Activated CD4-positive, alpha-beta memory T cell treated with anti-CD3 and anti-CD28 coated beads, Interleukin-2, amount 10 ng/mL, durations not matched to agents 7 days and 5 days (primary cell): ENCODE measurements around the gene AP2B1. TPM values are rescaled to one million over a fixed set of nuclear protein-coding genes. Genes with fewer than 3 reads are reported as not detected.
A peak's percentile ranks its signal among the peaks of the same experiment; 100 is the strongest.

Source experiments
- CTCF ChIA-PET: fragments of 350-600 bp; sonication (Branson Sonifier 250); formaldehyde crosslinking; loops from one replicate; lab custom pipeline; 2021; ENCODE audit warnings: antibody characterized with exemption, inconsistent platforms; lab: Charles Lee
- POLR2A ChIA-PET: fragments of 350-600 bp; sonication (Branson Sonifier 250); formaldehyde crosslinking; loops from one replicate; lab custom pipeline; 2021; ENCODE audit warnings: antibody characterized with exemption; lab: Charles Lee
- DNase-seq: peaks from one replicate; pipeline ENCODE4 v3.0.0-alpha.2; 2020
- H3K27ac Mint-ChIP-seq: one replicate; pipeline ENCODE4 v1.8.0; 2021; ENCODE audit warnings: mild to moderate bottlenecking, mixed read lengths
- H3K27me3 Mint-ChIP-seq: one replicate; pipeline ENCODE4 v1.8.0; 2021; ENCODE audit warnings: mixed read lengths
- H3K36me3 Mint-ChIP-seq: one replicate; pipeline ENCODE4 v1.8.0; 2021; ENCODE audit warnings: low read depth, mixed read lengths
- H3K4me1 Mint-ChIP-seq: one replicate; pipeline ENCODE4 v1.8.0; 2021; ENCODE audit warnings: mixed read lengths
- H3K4me3 Mint-ChIP-seq: one replicate; pipeline ENCODE4 v1.8.0; 2021; ENCODE audit warnings: mild to moderate bottlenecking, mixed read lengths
- H3K9me3 Mint-ChIP-seq: one replicate; pipeline ENCODE4 v1.8.0; 2021; ENCODE audit warnings: mixed read lengths
- total RNA-seq, 2 experiments: library from RNA; stranded (reverse); gene quantifications; one replicate each; pipeline ENCODE4 v1.2.3, GENCODE V29; 2021

AP2B1 gene
- total RNA-seq, 2 experiments from 2014 or later: 196 to 203 TPM

DNA sequence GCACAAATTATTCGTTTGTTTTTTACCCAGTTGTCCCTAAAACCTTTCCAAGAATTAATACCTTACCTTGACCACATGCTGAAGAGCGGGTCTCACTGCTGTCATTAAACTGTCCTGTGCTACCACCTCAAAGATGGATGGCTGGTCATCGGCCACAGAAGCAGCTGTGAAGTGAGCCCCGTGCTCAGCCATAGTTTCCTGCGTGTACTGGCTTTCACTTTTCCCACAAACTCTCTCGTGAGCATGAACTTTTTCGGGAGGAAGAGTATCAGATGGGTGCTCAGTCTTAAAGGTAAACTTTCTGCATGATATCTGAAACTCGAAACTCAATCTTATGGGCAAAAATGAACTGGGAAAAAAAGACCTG, 9.3 kb upstream of the AP2B1 start:
- peaks cover 12% of the 10 kb centered on the region for H3K36me3 Mint-ChIP-seq
- ChIA-PET POLR2A (interaction anchor here (0.7 to 6.3 kb wide), 21 partner anchors 10 to 514 kb away, joined by 3 to 166 read pairs (median 8); partner anchors contain the start of genes AP2B1, RFFL, SLFN11 and SLFN12L), CTCF (interaction anchor here (0.6 to 2.4 kb wide), 9 partner anchors 7 to 246 kb away, joined by 3 to 13 read pairs (median 6); partner anchors contain the start of genes AP2B1, SLFN14 and TAF15)
- H3K4me3 Mint-ChIP-seq: peak overlapping the region; percentile 94
- H3K9me3 Mint-ChIP-seq: no peaks in the 10 kb centered on the region
- DNase-seq: no peak
- H3K4me1 Mint-ChIP-seq: peaks cover 29% of the 10 kb centered on the region
- H3K27ac Mint-ChIP-seq: peak overlapping the region; percentile 94
- H3K27me3 Mint-ChIP-seq: no peaks in the 10 kb centered on the region

DNA sequence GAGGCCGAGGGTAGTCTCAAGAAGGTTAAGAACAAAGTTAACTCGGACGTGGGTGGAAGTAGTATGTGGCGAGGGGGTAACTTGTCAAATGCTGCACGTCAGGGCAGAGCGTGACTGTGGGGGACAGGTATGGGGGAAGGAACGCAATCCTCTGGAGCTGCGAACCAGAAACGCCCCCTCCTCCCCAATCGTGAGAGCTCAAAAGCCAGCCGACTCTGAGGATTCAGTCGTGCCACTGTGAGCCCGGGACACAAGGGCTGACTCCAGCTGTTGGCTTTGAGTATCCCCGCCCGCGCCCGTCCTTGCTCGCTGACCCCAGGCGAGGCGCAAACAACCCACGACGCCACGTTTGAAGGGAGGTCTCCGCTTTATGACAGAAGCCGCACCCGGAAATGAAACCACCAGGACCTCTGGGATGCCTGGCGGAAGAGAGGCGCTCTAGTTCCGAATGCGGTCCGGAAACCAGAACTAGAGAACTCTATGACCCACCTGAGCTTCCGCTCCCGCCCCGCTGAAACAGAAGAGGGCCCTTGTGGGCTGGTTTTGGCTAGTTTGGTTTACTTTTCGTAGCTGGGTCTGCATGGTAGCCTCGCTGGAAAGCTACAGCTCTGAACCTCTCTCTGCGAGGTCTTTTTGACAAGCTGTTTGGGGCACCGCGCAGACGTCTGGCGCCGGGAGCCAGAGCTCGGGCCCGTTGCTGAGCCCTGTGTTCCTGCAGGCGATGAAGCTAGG, 8.8 kb upstream of the AP2B1 start, which contains the start of gene PEX12:
PEX12 (minus strand) TSS at position 375 of the 732 bp plus-strand sequence. CDS start 550 bp downstream, outside the sequence.
- H3K4me1 Mint-ChIP-seq: peaks cover 29% of the 10 kb centered on the region
- peak within 1 kb of the TSS; percentile 94 for H3K27ac Mint-ChIP-seq
- DNase-seq: peak; percentile 91
- ChIA-PET CTCF (interaction anchor here (0.8 to 2.4 kb wide), 14 partner anchors 8 to 230 kb away, joined by 3 to 13 read pairs (median 5); partner anchors contain the start of genes AP2B1, SLFN12L, SLFN14 and TAF15), POLR2A (interaction anchor here (0.7 to 6.3 kb wide), 30 partner anchors 10 to 556 kb away, joined by 3 to 166 read pairs (median 5); partner anchors contain the start of genes AP2B1, NLE1, RAD51D and RFFL)
- peak within 1 kb of the TSS; percentile 94 for H3K4me3 Mint-ChIP-seq
- peaks cover 12% of the 10 kb centered on the region for H3K36me3 Mint-ChIP-seq
- H3K27me3 Mint-ChIP-seq: peaks cover under 1% of the 10 kb centered on the region
- H3K9me3 Mint-ChIP-seq: no peaks in the 10 kb centered on the region

DNA sequence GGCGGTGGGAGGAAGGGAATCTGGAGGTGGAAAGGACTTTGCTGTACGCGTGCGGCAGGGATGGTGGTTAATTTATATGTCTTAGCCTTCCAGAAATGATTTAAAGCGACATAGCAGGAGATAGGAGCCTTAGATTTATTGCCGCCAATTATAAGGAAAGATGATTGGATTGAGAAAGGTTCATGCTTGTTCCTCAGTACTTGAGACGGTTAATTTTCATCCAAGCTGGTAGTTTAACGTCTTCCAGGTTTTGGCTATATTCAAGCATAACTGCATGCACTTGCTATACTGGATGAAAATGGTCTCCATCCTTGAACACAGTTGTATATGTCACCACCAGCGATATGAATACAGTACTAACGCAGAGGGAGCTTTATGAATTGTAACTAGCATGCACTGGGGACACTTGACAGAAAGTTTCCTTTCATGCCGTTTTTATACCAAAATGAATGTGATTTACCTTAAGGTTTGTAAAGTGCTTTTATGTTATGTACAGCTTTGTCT, 8.1 kb upstream of the AP2B1 start:
- peaks cover 12% of the 10 kb centered on the region for H3K36me3 Mint-ChIP-seq
- POLR2A ChIA-PET: interaction anchor here (0.8 to 6.3 kb wide), 26 partner anchors 10 to 557 kb away, joined by 3 to 166 read pairs (median 5); partner anchors contain the start of genes AP2B1, NLE1, RAD51D and SLFN11
- peak overlapping the region; percentile 94 for H3K27ac Mint-ChIP-seq
- peaks cover 29% of the 10 kb centered on the region for H3K4me1 Mint-ChIP-seq
- H3K9me3 Mint-ChIP-seq: no peaks in the 10 kb centered on the region
- CTCF ChIA-PET: interaction anchor here (0.8 to 2.4 kb wide), 13 partner anchors 8 to 230 kb away, joined by 3 to 13 read pairs (median 5); partner anchors contain the start of genes AP2B1, SLFN12L, SLFN14 and TAF15
- peaks cover 4% of the 10 kb centered on the region for H3K27me3 Mint-ChIP-seq
- peak overlapping the region; percentile 94 for H3K4me3 Mint-ChIP-seq
- no peak for DNase-seq

DNA sequence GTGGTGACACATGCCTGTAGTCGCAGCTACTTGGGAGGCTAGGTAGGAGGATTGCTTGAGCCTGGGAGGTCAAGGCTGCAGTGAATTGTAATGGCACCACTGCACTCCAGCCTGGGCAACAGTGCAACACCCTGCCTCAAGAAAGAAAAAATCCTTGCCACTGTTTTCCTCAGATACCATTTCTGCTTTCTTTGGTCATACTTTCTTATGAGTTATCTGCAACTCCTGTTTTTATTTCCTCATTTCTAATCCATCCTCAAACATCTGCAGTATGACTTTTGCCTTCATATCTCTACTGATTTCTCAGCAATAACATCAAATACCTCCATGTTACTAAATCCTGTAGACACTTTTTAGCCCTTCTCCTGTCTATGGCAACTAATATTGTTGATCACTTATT, 3.1 kb upstream of the AP2B1 start:
- ChIA-PET CTCF (no interaction called here), POLR2A (no interaction called here)
- H3K27ac Mint-ChIP-seq: no peak overlapping the region
- H3K4me1 Mint-ChIP-seq: peaks cover 25% of the 10 kb centered on the region
- H3K9me3 Mint-ChIP-seq: no peaks in the 10 kb centered on the region
- peaks cover 11% of the 10 kb centered on the region for H3K27me3 Mint-ChIP-seq
- H3K4me3 Mint-ChIP-seq: no peak overlapping the region
- no peak for DNase-seq
- peaks cover 5% of the 10 kb centered on the region for H3K36me3 Mint-ChIP-seq

DNA sequence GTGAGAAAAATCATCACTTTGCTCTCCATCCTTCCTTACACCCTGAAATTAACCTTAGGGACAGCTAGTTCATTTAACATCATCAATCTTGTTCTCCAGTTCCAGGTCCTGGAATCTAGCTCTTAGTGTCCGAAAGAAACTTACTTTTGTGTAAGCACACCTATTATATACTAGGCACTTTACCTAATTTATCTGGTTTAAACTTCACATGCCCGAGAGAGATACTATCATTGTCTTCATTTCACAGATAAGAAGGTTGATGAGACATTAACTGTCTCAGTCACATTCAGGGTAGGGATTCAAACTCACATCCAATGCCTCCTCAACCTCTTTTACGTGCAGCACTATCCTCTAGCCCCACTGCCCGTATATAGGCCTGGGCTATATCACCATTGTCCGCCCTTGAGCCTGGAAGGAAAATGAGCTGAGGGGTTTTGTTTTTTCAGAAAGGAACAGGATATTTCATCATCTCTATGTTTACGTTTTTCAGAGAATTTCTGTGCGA, 501 bp upstream of the AP2B1 start:
- H3K27ac Mint-ChIP-seq: peak overlapping the region; percentile 97
- peaks cover 11% of the 10 kb centered on the region for H3K36me3 Mint-ChIP-seq
- ChIA-PET CTCF (interaction anchor here (1.8 kb wide), 1 partner anchor 9 kb away, joined by 13 read pairs; the partner anchor contains the start of gene PEX12), POLR2A (interaction anchor here (0.7 to 7.1 kb wide), 14 partner anchors 9 to 372 kb away, joined by 3 to 166 read pairs (median 9); partner anchors contain the start of genes PEX12, SLFN11, SLFN12L and SLFN5)
- H3K4me1 Mint-ChIP-seq: peaks cover 36% of the 10 kb centered on the region
- H3K27me3 Mint-ChIP-seq: peaks cover 11% of the 10 kb centered on the region
- no peaks in the 10 kb centered on the region for H3K9me3 Mint-ChIP-seq
- no peak for DNase-seq
- peak overlapping the region; percentile 96 for H3K4me3 Mint-ChIP-seq

DNA sequence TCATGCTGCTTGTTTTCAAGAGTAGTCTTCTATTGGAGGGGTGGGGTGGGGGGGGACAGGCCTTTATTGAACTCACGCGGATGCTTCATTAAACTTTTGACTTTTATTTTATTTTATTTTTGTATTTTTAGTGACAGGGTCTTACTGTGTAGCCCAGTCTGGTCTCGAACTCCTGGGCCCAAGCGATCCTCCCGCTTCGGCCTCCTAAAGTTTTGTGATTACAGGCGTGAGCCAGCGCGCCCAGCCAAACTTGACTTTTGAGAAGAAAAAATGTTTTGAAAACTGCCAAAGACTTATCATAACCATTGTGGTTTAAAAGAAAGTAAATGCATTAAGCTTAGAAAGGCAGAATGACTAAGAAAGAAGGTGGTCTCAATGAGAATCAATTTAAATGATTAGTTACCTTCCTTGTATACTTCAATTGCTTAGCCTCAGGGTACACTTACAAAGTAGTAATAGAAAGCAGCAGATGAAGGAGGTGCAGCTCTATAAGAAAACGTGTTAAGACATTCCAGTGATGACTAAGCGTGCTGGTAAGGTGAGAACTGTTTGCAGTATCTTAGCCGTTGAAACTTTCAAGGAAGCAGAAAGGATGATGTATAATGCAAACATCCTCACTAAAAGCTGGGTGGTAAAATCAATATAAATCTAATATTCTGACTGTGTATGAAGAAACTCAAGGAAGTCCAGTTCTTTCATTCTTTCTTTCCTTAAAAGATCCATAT, 1.2 kb downstream of the AP2B1 start:
- DNase-seq: no peak
- peak overlapping the region; percentile 97 for H3K27ac Mint-ChIP-seq
- H3K27me3 Mint-ChIP-seq: peaks cover 11% of the 10 kb centered on the region
- H3K4me3 Mint-ChIP-seq: peak overlapping the region; percentile 96
- H3K36me3 Mint-ChIP-seq: peaks cover 15% of the 10 kb centered on the region
- ChIA-PET POLR2A (interaction anchor here (0.6 to 7.1 kb wide), 19 partner anchors 10 to 417 kb away, joined by 3 to 166 read pairs (median 5); partner anchors contain the start of genes PEX12, SLFN11, SLFN12L and SLFN5), CTCF (interaction anchor here (0.9 to 3.2 kb wide), 9 partner anchors 10 to 276 kb away, joined by 3 to 16 read pairs (median 5); partner anchors contain the start of genes PEX12 and TAF15)
- H3K9me3 Mint-ChIP-seq: no peaks in the 10 kb centered on the region
- H3K4me1 Mint-ChIP-seq: peaks cover 38% of the 10 kb centered on the region

DNA sequence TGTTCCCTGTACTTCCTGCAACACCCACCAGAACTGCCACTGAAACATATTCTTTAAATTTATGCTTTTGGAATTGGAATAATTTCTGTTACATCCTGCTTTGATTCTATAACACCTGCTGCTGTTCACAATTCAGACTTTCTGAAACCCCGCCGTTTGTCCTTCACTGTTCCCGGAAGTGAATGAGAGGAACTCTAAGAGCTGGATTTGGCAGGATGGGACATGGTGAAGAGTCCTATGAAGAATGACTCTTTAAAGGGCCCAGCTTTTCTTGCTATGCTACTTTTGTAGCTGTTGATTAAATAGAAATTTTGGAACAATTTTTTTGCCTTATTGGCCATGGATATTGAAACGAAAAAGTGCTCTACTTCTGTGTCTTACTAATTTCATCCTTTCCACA, 8.9 kb downstream of the AP2B1 start:
- no peaks in the 10 kb centered on the region for H3K9me3 Mint-ChIP-seq
- peaks cover 66% of the 10 kb centered on the region for H3K36me3 Mint-ChIP-seq
- POLR2A ChIA-PET: interaction anchor here (1.0 kb wide), 1 partner anchor 18 kb away, joined by 4 read pairs; the partner anchor contains the start of gene PEX12
- no peaks in the 10 kb centered on the region for H3K27me3 Mint-ChIP-seq
- H3K27ac Mint-ChIP-seq: no peak overlapping the region
- CTCF ChIA-PET: interaction anchor here (0.7 kb wide), 2 partner anchors 11 to 363 kb away, joined by 3 read pairs; no protein-coding TSS in a partner anchor
- H3K4me3 Mint-ChIP-seq: no peak overlapping the region
- no peak for DNase-seq
- peaks cover 7% of the 10 kb centered on the region for H3K4me1 Mint-ChIP-seq

DNA sequence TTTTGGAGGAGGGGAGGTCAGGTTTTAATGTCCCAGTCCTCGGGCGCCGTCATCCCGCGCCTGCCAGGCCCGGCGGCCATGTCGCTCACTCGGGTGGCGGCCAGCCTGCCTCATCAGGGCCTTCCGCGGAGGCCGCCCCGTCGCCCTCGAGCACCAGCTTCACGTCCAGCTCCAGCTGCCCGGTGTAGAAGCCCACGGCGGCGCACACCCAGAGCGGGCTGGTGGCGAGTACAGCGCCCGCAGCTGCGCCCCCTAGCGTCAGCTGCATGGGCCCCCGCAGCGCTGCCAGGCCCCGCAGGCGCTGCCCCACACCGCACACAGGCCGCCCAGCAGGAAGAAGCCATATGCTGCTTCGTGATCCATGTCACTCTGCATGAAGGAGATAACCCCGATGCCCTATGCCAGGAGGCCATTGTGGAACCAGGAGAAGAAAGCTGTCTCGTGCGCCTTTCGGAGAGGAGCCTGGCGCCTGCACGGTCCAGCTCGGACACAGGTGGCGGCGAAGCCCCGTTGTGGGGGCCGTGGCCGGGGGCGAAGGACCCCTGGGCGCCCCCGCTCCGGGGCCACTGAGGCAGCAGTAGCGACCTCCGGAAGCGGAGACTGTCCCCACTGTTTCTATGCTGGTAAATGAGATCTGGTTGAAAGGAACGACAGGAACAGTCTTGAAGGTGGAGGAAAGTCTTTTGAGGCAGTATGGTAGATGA, 9.6 kb downstream of the AP2B1 start:
- DNase-seq: no peak
- no peaks in the 10 kb centered on the region for H3K9me3 Mint-ChIP-seq
- peaks cover 71% of the 10 kb centered on the region for H3K36me3 Mint-ChIP-seq
- H3K27ac Mint-ChIP-seq: no peak overlapping the region
- no peaks in the 10 kb centered on the region for H3K27me3 Mint-ChIP-seq
- POLR2A ChIA-PET: no interaction called here
- no peak overlapping the region for H3K4me3 Mint-ChIP-seq
- CTCF ChIA-PET: interaction anchor here (0.7 to 1.3 kb wide), 3 partner anchors 11 to 364 kb away, joined by 3 read pairs; no protein-coding TSS in a partner anchor
- peaks cover 5% of the 10 kb centered on the region for H3K4me1 Mint-ChIP-seq

DNA sequence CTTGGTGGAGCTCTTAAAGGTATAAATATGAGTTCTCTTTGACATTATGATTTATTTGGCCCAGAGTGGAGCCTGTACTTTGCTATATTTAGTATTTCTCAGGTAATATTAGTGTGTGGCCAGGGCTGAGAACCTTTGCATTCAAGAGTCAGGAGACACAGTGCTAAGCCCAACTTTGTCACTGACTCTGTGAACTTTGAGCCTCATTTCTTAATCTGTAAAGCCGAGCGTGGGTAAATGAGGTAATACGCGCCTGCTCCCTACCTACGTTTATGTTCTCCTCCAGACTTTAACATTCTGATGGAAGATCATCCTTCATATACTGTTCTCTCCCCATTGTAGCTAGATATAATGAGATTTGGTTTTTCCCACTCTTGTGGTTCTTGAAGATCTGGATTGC, 10.5 kb downstream of the AP2B1 start:
- POLR2A ChIA-PET: interaction anchor here (1.3 kb wide), 1 partner anchor 9 kb away, joined by 5 read pairs; no protein-coding TSS in a partner anchor
- Mint-ChIP-seq H3K36me3 (peaks cover 79% of the 10 kb centered on the region), H3K27me3 (no peaks in the 10 kb centered on the region), H3K4me1 (peaks cover 4% of the 10 kb centered on the region), H3K27ac (no peak overlapping the region), H3K4me3 (no peak overlapping the region), H3K9me3 (no peaks in the 10 kb centered on the region)
- DNase-seq: no peak
- CTCF ChIA-PET: interaction anchor here (1.3 kb wide), 1 partner anchor 14 kb away, joined by 3 read pairs; no protein-coding TSS in a partner anchor

DNA sequence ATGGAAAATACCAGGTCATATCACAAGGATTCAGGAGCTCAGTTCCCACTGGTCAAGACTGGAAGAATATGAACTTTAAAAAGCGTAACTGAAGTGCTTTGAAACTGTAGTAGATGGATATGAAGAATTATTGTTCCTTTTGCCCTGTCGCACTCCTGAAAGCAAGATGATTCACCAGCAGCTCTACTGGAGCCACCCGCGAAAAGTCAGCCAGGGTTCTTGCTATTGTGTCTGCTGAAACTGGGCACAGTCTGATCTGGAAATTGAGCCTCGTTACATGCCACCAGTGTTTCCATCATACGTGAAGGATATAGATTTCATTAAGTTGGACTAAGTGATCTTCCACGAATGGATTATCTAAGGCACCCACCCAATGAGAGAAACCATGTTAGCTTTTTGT, 16.6 kb downstream of the AP2B1 start:
- Mint-ChIP-seq H3K4me1 (peaks cover 2% of the 10 kb centered on the region), H3K27me3 (no peaks in the 10 kb centered on the region), H3K9me3 (no peaks in the 10 kb centered on the region), H3K27ac (no peak overlapping the region), H3K4me3 (no peak overlapping the region), H3K36me3 (peaks cover 69% of the 10 kb centered on the region)
- ChIA-PET POLR2A (interaction anchor here (0.6 to 1.7 kb wide), 4 partner anchors 15 to 225 kb away, joined by 3 to 5 read pairs (median 4); partner anchors contain the start of genes PEX12 and SLFN12L), CTCF (interaction anchor here (1.4 to 1.5 kb wide), 2 partner anchors 8 to 10 kb away, joined by 3 to 7 read pairs; no protein-coding TSS in a partner anchor)
- DNase-seq: no peak

DNA sequence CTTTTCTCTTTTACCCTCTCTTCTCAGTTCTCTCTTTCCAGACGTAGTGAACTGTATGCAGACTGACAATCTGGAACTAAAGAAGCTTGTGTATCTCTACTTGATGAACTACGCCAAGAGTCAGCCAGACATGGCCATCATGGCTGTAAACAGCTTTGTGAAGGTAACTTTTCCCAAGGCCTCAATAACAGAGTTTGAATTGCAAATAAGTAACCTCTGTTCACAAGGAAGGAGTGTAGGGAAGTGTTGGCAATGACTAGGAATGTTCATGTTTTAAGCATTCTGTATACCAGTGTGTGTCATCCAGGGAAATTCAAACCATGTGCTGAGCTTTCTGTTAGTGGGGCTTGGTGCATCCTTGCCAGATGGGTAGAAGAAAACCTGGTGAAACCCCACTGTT, 18.6 kb downstream of the AP2B1 start:
- H3K4me3 Mint-ChIP-seq: no peak overlapping the region
- POLR2A ChIA-PET: interaction anchor here (0.8 kb wide), 1 partner anchor 15 kb away, joined by 3 read pairs; no protein-coding TSS in a partner anchor
- peaks cover 64% of the 10 kb centered on the region for H3K36me3 Mint-ChIP-seq
- H3K9me3 Mint-ChIP-seq: no peaks in the 10 kb centered on the region
- H3K27me3 Mint-ChIP-seq: no peaks in the 10 kb centered on the region
- peaks cover 2% of the 10 kb centered on the region for H3K4me1 Mint-ChIP-seq
- H3K27ac Mint-ChIP-seq: peak overlapping the region; percentile 0
- CTCF ChIA-PET: interaction anchor here (0.9 kb wide), 1 partner anchor 8 kb away, joined by 3 read pairs; no protein-coding TSS in a partner anchor
- no peak for DNase-seq
